H1 (cell line): Measurements from ENCODE around the gene TMEM121B. TPM values are rescaled to one million over a fixed set of nuclear protein-coding genes. Genes with fewer than 3 reads are reported as not detected.

ENCODE experiments used
- CHD7 ChIP-seq: fragments of 300-600 bp; sonication (generic); IDR thresholded peaks from 2 replicates; pipeline ENCODE4 v1.7.1; 2012; ENCODE audit warnings: low read length, moderate library complexity, mild to moderate bottlenecking, inconsistent platforms; ENCODE audit not compliant: insufficient replicate concordance
- CTCF ChIP-seq, 3 experiments: IDR thresholded peaks; 1 replicate in 2 of 3; 2 replicates in 1 of 3; pipeline versions ENCODE4 v1.5.1 to v1.6.1; 2011; ENCODE audit warnings: low read length in 3 of 3, mild to moderate bottlenecking in 3 of 3, inconsistent platforms in 2 of 3, low read depth in 1 of 3, moderate library complexity in 1 of 3; ENCODE audit not compliant: insufficient read depth in 1 of 3; ENCODE audit errors: control extremely low read depth in 1 of 3
- MAX ChIP-seq: IDR thresholded peaks from 2 replicates; pipeline ENCODE4 v1.6.1; 2012; ENCODE audit warnings: inconsistent platforms
- RAD21 ChIP-seq, 2 experiments: IDR thresholded peaks in 1 of 2; conservative IDR thresholded peaks in 1 of 2; 2 replicates each; pipeline ENCODE4 v1.6.1; 2011; ENCODE audit warnings: low read depth in 2 of 2, low read length in 2 of 2, improper control_type of control experiment in 1 of 2, inconsistent platforms in 1 of 2, mild to moderate bottlenecking in 1 of 2, moderate library complexity in 1 of 2
- RNF2 ChIP-seq: fragments of 200-900, 300-1000 bp; sonication (generic); IDR thresholded peaks from 2 replicates; pipeline ENCODE4 v1.7.1; 2016; ENCODE audit warnings: borderline replicate concordance, low read depth, mild to moderate bottlenecking, antibody characterized with exemption, low read length; ENCODE audit not compliant: poor library complexity, severe bottlenecking; ENCODE audit errors: missing control alignments
- polyA plus RNA-seq, 7 experiments: library from polyadenylated mRNA; depleted of rRNA in 3 of 7; stranded (reverse) in 5 of 7; unstranded in 2 of 7; fragments of >200 nt in 5 of 7; fragments of 200-250 nt in 2 of 7; gene quantifications; 1 replicate in 5 of 7; 2 replicates in 1 of 7; 4 replicates in 1 of 7; pipeline versions ENCODE4 v1.2.1 to v1.2.3, GENCODE V29; 2011 to 2013; ENCODE audit warnings: missing spikeins in 2 of 7, mixed read lengths in 2 of 7
- total RNA-seq: library from RNA; stranded (reverse); fragmentation: NEBNext Ultra II Directional; extraction: Animal tissue kit (Norgen Biotek cat#: 25700); gene quantifications from 2 replicates; pipeline ENCODE4 v1.2.1, GENCODE V29; 2021

The TMEM121B gene
- total and polyA plus RNA-seq, 2 of the 8 experiments (the other 6 are each of a cell fraction or from before 2014, with no cell fraction given): 4.3 to 6.9 TPM

- TF ChIP-seq CHD7 (no peak), CTCF (IDR thresholded peaks at IDR 0.05; ENCODE audit: control extremely low read depth in 1 of 3, insufficient read depth in 1 of 3, low read depth in 1 of 3, low read length in 3 of 3) (peak; percentile 87 to 92 (median 88)), RAD21 (IDR thresholded peaks at IDR 0.05 in 1 of 2, conservative IDR thresholded peaks at IDR 0.05 in 1 of 2; ENCODE audit: low read depth in 2 of 2, low read length in 2 of 2) (peak; percentile 79 to 90), MAX (peak; percentile 95), RNF2 (peak; percentile 63)
These were observed 1.5 kb downstream of the TMEM121B start (continued) for GRCh38 chr22:17119481-17120202.
